ENCODE results near the gene PRUNE2. TPM values are rescaled to one million over a fixed set of nuclear protein-coding genes. Genes with fewer than 3 reads are reported as not detected.

Gene PRUNE2
- total RNA-seq, 1 donor from 2014 or later, result 8.7 TPM

- H3K4me1 Mint-ChIP-seq (ENCODE audit: low read depth, unreplicated experiment), result no peaks in the 10 kb centered on the region
- DNase-seq (ENCODE audit: low read depth) (no peak), FAIRE-seq (no peak)
- H3K4me2 ChIP-seq (ENCODE audit: low read length), result no peak overlapping the region
- H3K4me1 ChIP-seq (ENCODE audit: insufficient read depth, low read length), result no peaks in the 10 kb centered on the region
- no peaks in the 10 kb centered on the region for H3K36me3 Mint-ChIP-seq (ENCODE audit: low read depth, unreplicated experiment)
- no peak overlapping the region for H3K4me3 ChIP-seq (ENCODE audit: insufficient read depth, low read depth, low read length)
- H3K9ac ChIP-seq (ENCODE audit: low read length), result no peak overlapping the region
- H3K9me3 Mint-ChIP-seq (ENCODE audit: unreplicated experiment), result peaks cover 2% of the 10 kb centered on the region
- H3K4me3 Mint-ChIP-seq (ENCODE audit: unreplicated experiment), result no peak overlapping the region
- TF ChIP-seq, protein P1, sequence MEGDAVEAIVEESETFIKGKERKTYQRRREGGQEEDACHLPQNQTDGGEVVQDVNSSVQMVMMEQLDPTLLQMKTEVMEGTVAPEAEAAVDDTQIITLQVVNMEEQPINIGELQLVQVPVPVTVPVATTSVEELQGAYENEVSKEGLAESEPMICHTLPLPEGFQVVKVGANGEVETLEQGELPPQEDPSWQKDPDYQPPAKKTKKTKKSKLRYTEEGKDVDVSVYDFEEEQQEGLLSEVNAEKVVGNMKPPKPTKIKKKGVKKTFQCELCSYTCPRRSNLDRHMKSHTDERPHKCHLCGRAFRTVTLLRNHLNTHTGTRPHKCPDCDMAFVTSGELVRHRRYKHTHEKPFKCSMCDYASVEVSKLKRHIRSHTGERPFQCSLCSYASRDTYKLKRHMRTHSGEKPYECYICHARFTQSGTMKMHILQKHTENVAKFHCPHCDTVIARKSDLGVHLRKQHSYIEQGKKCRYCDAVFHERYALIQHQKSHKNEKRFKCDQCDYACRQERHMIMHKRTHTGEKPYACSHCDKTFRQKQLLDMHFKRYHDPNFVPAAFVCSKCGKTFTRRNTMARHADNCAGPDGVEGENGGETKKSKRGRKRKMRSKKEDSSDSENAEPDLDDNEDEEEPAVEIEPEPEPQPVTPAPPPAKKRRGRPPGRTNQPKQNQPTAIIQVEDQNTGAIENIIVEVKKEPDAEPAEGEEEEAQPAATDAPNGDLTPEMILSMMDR (IDR thresholded peaks at IDR 0.05; ENCODE audit: insufficient read depth, low read depth, low read length), result no peak
- no peak for TF ChIP-seq EZH2 (IDR thresholded peaks at IDR 0.05; ENCODE audit: insufficient read depth, low read length)
- H3K36me3 ChIP-seq (ENCODE audit: insufficient read depth, low read length), result no peaks in the 10 kb centered on the region
- peaks cover 5% of the 10 kb centered on the region for H3K27me3 Mint-ChIP-seq (ENCODE audit: low read depth, unreplicated experiment)
- H3K9me3 ChIP-seq (ENCODE audit: insufficient read depth, low read depth, low read length), result no peaks in the 10 kb centered on the region
- H4K20me1 ChIP-seq (ENCODE audit: insufficient read depth, low read length), result no peaks in the 10 kb centered on the region
- H3K27ac ChIP-seq (ENCODE audit: low read depth, low read length), result no peak overlapping the region
- H3K27ac Mint-ChIP-seq (ENCODE audit: unreplicated experiment), result no peak overlapping the region
- H3K27me3 ChIP-seq (ENCODE audit: insufficient read depth, low read length), result no peaks in the 10 kb centered on the region
- no peaks in the 10 kb centered on the region for H3K79me2 ChIP-seq (ENCODE audit: insufficient read depth, low read length)
- no peak overlapping the region for H2AFZ ChIP-seq (ENCODE audit: low read depth, low read length)
Observed at GRCh38 chr9:76789840-76790239, 116.1 kb downstream of the PRUNE2 start.

DNA sequence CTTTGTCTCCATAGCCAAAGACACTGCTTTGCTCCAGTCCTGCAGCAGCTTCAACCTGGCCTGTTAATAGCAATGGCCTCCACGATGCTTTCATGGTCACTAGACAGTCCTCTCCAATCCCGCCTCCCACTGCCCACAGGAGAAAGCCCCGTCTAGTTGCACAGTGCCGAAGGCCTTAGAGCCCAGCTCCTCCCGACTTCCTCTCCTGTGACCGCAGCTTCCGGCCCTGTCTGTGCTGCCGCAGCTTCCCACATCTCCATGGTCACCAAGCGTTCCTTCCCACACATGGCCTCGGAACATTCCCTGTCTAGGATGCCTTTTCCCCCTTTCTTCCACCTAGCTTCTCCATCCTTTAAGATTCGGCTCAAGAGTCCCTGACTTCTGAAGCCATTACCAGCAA is 118.2 kb downstream of the PRUNE2 start:
- Histone ChIP-seq H3K9ac (ENCODE audit: low read length) (no peak overlapping the region), H3K4me2 (ENCODE audit: low read length) (no peak overlapping the region), H3K36me3 (ENCODE audit: insufficient read depth, low read length) (no peaks in the 10 kb centered on the region), H3K4me3 (ENCODE audit: insufficient read depth, low read depth, low read length) (no peak overlapping the region), H3K27me3 (ENCODE audit: insufficient read depth, low read length) (no peaks in the 10 kb centered on the region), H3K27ac (ENCODE audit: low read depth, low read length) (no peak overlapping the region), H3K9me3 (ENCODE audit: insufficient read depth, low read depth, low read length) (no peaks in the 10 kb centered on the region), H3K79me2 (ENCODE audit: insufficient read depth, low read length) (no peaks in the 10 kb centered on the region), H2AFZ (ENCODE audit: low read depth, low read length) (no peak overlapping the region), H3K4me1 (ENCODE audit: insufficient read depth, low read length) (no peaks in the 10 kb centered on the region), H4K20me1 (ENCODE audit: insufficient read depth, low read length) (no peaks in the 10 kb centered on the region)
- H3K36me3 Mint-ChIP-seq (ENCODE audit: low read depth, unreplicated experiment), result no peaks in the 10 kb centered on the region
- peaks cover 5% of the 10 kb centered on the region for H3K27me3 Mint-ChIP-seq (ENCODE audit: low read depth, unreplicated experiment)
- H3K4me3 Mint-ChIP-seq (ENCODE audit: unreplicated experiment), result no peak overlapping the region
- H3K27ac Mint-ChIP-seq (ENCODE audit: unreplicated experiment), result no peak overlapping the region
- FAIRE-seq (no peak), DNase-seq (ENCODE audit: low read depth) (no peak)
- peaks cover 2% of the 10 kb centered on the region for H3K9me3 Mint-ChIP-seq (ENCODE audit: unreplicated experiment)
- TF ChIP-seq EZH2 (IDR thresholded peaks at IDR 0.05; ENCODE audit: insufficient read depth, low read length), result no peak
- TF ChIP-seq, protein P1 (IDR thresholded peaks at IDR 0.05; ENCODE audit: insufficient read depth, low read depth, low read length), result no peak
- no peaks in the 10 kb centered on the region for H3K4me1 Mint-ChIP-seq (ENCODE audit: low read depth, unreplicated experiment)

GRCh38 chr9:76785501-76785900 is 120.4 kb downstream of the PRUNE2 start:
- H3K27me3 ChIP-seq (ENCODE audit: insufficient read depth, low read length), result no peaks in the 10 kb centered on the region
- Mint-ChIP-seq H3K27me3 (ENCODE audit: low read depth, unreplicated experiment) (peaks cover 5% of the 10 kb centered on the region), H3K27ac (ENCODE audit: unreplicated experiment) (no peak overlapping the region), H3K4me3 (ENCODE audit: unreplicated experiment) (no peak overlapping the region), H3K36me3 (ENCODE audit: low read depth, unreplicated experiment) (no peaks in the 10 kb centered on the region), H3K9me3 (ENCODE audit: unreplicated experiment) (peaks cover 2% of the 10 kb centered on the region), H3K4me1 (ENCODE audit: low read depth, unreplicated experiment) (no peaks in the 10 kb centered on the region)
- no peaks in the 10 kb centered on the region for H3K9me3 ChIP-seq (ENCODE audit: insufficient read depth, low read depth, low read length)
- no peak overlapping the region for H3K9ac ChIP-seq (ENCODE audit: low read length)
- no peak overlapping the region for H3K4me2 ChIP-seq (ENCODE audit: low read length)
- no peak for DNase-seq (ENCODE audit: low read depth)
- TF ChIP-seq EZH2 (IDR thresholded peaks at IDR 0.05; ENCODE audit: insufficient read depth, low read length), result no peak
- TF ChIP-seq, protein P1 (IDR thresholded peaks at IDR 0.05; ENCODE audit: insufficient read depth, low read depth, low read length), result no peak
- no peaks in the 10 kb centered on the region for H3K36me3 ChIP-seq (ENCODE audit: insufficient read depth, low read length)
- no peaks in the 10 kb centered on the region for H4K20me1 ChIP-seq (ENCODE audit: insufficient read depth, low read length)
- no peak overlapping the region for H3K4me3 ChIP-seq (ENCODE audit: insufficient read depth, low read depth, low read length)
- no peak overlapping the region for H3K27ac ChIP-seq (ENCODE audit: low read depth, low read length)
- no peaks in the 10 kb centered on the region for H3K79me2 ChIP-seq (ENCODE audit: insufficient read depth, low read length)
- H2AFZ ChIP-seq (ENCODE audit: low read depth, low read length), result no peak overlapping the region
- H3K4me1 ChIP-seq (ENCODE audit: insufficient read depth, low read length), result no peaks in the 10 kb centered on the region
- no peak for FAIRE-seq
